Spinal cord (tissue), 10 donors: Measurements from ENCODE around the gene RPUSD2. TPM values are rescaled to one million over a fixed set of nuclear protein-coding genes. Genes with fewer than 3 reads are reported as not detected.

ENCODE experiments used
- DNase-seq, 6 donors: peaks; one replicate each; pipeline versions ENCODE4 v3.0.0 to v3.0.0-alpha.2; 2013 to 2015; ENCODE audit warnings: low spot score in 6 of 6, low read depth in 4 of 6
- H3K27ac ChIP-seq: one replicate; pipeline ENCODE4 v1.5.1; 2013; ENCODE audit warnings: low read depth, low read length, control low read depth
- H3K27me3 ChIP-seq: one replicate; pipeline ENCODE4 v1.6.1; 2013; ENCODE audit warnings: low read length; ENCODE audit not compliant: control insufficient read depth, insufficient read depth
- H3K36me3 ChIP-seq: one replicate; pipeline ENCODE4 v1.6.1; 2013; ENCODE audit warnings: low read length; ENCODE audit not compliant: control insufficient read depth, insufficient read depth
- H3K4me1 ChIP-seq: one replicate; pipeline ENCODE4 v1.6.1; 2013; ENCODE audit warnings: low read length; ENCODE audit not compliant: control insufficient read depth, insufficient read depth
- H3K4me3 ChIP-seq: one replicate; pipeline ENCODE4 v1.5.1; 2013; ENCODE audit warnings: low read depth, low read length, control low read depth
- H3K9me3 ChIP-seq: one replicate; pipeline ENCODE4 v1.6.1; 2013; ENCODE audit warnings: low read length; ENCODE audit not compliant: control insufficient read depth, insufficient read depth
- WGBS: methylation state at CpG from one replicate; pipeline ENCODE4 v1.1.5; 2013; ENCODE audit warnings: missing lambda C conversion rate; ENCODE audit not compliant: insufficient coverage; 5-methylcytosine and 5-hydroxymethylcytosine counted together
- polyA plus RNA-seq, 2 donors: library from polyadenylated mRNA; unstranded; fragments of 120-200 nt; gene quantifications; one replicate each; pipeline ENCODE4 v1.2.1, GENCODE V29; 2013; ENCODE audit not compliant: insufficient read length in 2 of 2
- total RNA-seq, 2 donors: library from RNA; depleted of rRNA in 1 of 2; stranded (reverse); fragments of 120-200 nt in 1 of 2; fragments of >200 nt in 1 of 2; gene quantifications; one replicate each; pipeline versions ENCODE4 v1.2.3 to v1.2.4, GENCODE V29; 2013 to 2014
- donor health status: healthy.

The RPUSD2 gene
- total and polyA plus RNA-seq, 4 donors, result 8.2 to 12.0 (median 11.3) TPM

GRCh38 chr15:40584191-40584590 lies 15.1 kb downstream of the RPUSD2 start:
- H3K27ac ChIP-seq, result no peak overlapping the region
- H3K4me3 ChIP-seq, result no peak overlapping the region
- no CpG with 5 or more reads among the region's 2 CpGs for WGBS
- H3K36me3 ChIP-seq, result no peaks in the 10 kb centered on the region
- H3K4me1 ChIP-seq, result no peaks in the 10 kb centered on the region
- no peaks in the 10 kb centered on the region for H3K9me3 ChIP-seq
- peak in 1 of 6 donors; percentile 51 for DNase-seq
- H3K27me3 ChIP-seq, result no peaks in the 10 kb centered on the region

GRCh38 chr15:40590667-40591050 lies 21.6 kb downstream of the RPUSD2 start:
- Histone ChIP-seq H3K36me3 (no peaks in the 10 kb centered on the region), H3K27ac (no peak overlapping the region), H3K9me3 (no peaks in the 10 kb centered on the region), H3K4me3 (no peak overlapping the region), H3K27me3 (no peaks in the 10 kb centered on the region), H3K4me1 (peaks cover 5% of the 10 kb centered on the region)
- no peak for DNase-seq
- WGBS, result 71% methylated on average over 6 of the region's 12 CpGs

GRCh38 chr15:40591389-40591788 lies 22.3 kb downstream of the RPUSD2 start:
- H3K4me1 ChIP-seq, result peaks cover 5% of the 10 kb centered on the region
- no peaks in the 10 kb centered on the region for H3K27me3 ChIP-seq
- no peak overlapping the region for H3K4me3 ChIP-seq
- no peaks in the 10 kb centered on the region for H3K36me3 ChIP-seq
- no peak overlapping the region for H3K27ac ChIP-seq
- DNase-seq, result no peak
- H3K9me3 ChIP-seq, result no peaks in the 10 kb centered on the region
- 56% methylated on average over 7 of the region's 8 CpGs for WGBS

- Histone ChIP-seq H3K36me3 (no peaks in the 10 kb centered on the region), H3K27ac (no peak overlapping the region), H3K27me3 (no peaks in the 10 kb centered on the region), H3K4me3 (no peak overlapping the region), H3K9me3 (no peaks in the 10 kb centered on the region), H3K4me1 (peaks cover 5% of the 10 kb centered on the region)
- WGBS, result no CpG with 5 or more reads among the region's 2 CpGs
- DNase-seq, result peak in 1 of 6 donors; percentile 51
These were observed 24.1 kb downstream of the RPUSD2 start for GRCh38 chr15:40593165-40593564.

- Histone ChIP-seq H3K4me3 (peak within 1 kb of the TSS; percentile 60), H3K4me1 (peaks cover 5% of the 10 kb centered on the region), H3K9me3 (no peaks in the 10 kb centered on the region), H3K27me3 (no peaks in the 10 kb centered on the region), H3K27ac (peak within 1 kb of the TSS; percentile 93), H3K36me3 (no peaks in the 10 kb centered on the region)
- WGBS, result 0% methylated on average over 30 of the region's 41 CpGs
- DNase-seq, result peak; percentile 97 to 99 (median 99)
These were observed 24.7 kb downstream of the RPUSD2 start, which contains the start of gene KNL1 for GRCh38 chr15:40593588-40594428. Gene KNL1 (plus strand): TSS chr15:40594249. CDS start chr15:40602932, 8,683 bp downstream.

GRCh38 chr15:40594429-40594836 lies 25.3 kb downstream of the RPUSD2 start:
- 0% methylated on average over 30 of the region's 31 CpGs for WGBS
- H3K9me3 ChIP-seq, result no peaks in the 10 kb centered on the region
- peaks cover 5% of the 10 kb centered on the region for H3K4me1 ChIP-seq
- H3K36me3 ChIP-seq, result no peaks in the 10 kb centered on the region
- no peaks in the 10 kb centered on the region for H3K27me3 ChIP-seq
- DNase-seq, result peak in 3 of 6 donors; percentile 13 to 48 (median 22)
- H3K4me3 ChIP-seq, result peak overlapping the region; percentile 60
- H3K27ac ChIP-seq, result peak overlapping the region; percentile 93

- Histone ChIP-seq H3K27ac (no peak overlapping the region), H3K4me1 (peaks cover under 1% of the 10 kb centered on the region), H3K9me3 (no peaks in the 10 kb centered on the region), H3K36me3 (no peaks in the 10 kb centered on the region), H3K27me3 (no peaks in the 10 kb centered on the region), H3K4me3 (peak overlapping the region; percentile 60)
- 20% methylated on average over 4 of the region's 5 CpGs for WGBS
- no peak for DNase-seq
These were observed 26.1 kb downstream of the RPUSD2 start for GRCh38 chr15:40595219-40595618.

GRCh38 chr15:40595773-40596172 lies 26.7 kb downstream of the RPUSD2 start:
- no peaks in the 10 kb centered on the region for H3K9me3 ChIP-seq
- no CpG with 5 or more reads among the region's 5 CpGs for WGBS
- DNase-seq, result no peak
- no peak overlapping the region for H3K27ac ChIP-seq
- H3K36me3 ChIP-seq, result no peaks in the 10 kb centered on the region
- H3K27me3 ChIP-seq, result no peaks in the 10 kb centered on the region
- H3K4me3 ChIP-seq, result no peak overlapping the region
- H3K4me1 ChIP-seq, result no peaks in the 10 kb centered on the region

- Histone ChIP-seq H3K4me3 (no peak overlapping the region), H3K36me3 (no peaks in the 10 kb centered on the region), H3K27ac (no peak overlapping the region), H3K27me3 (no peaks in the 10 kb centered on the region), H3K4me1 (no peaks in the 10 kb centered on the region), H3K9me3 (no peaks in the 10 kb centered on the region)
- no peak for DNase-seq
- WGBS, result 100% methylated on average over 1 of the region's 2 CpGs
These were observed 27.9 kb downstream of the RPUSD2 start for GRCh38 chr15:40597024-40597423.

GRCh38 chr15:40598126-40598525 lies 29.0 kb downstream of the RPUSD2 start:
- no peaks in the 10 kb centered on the region for H3K36me3 ChIP-seq
- H3K27ac ChIP-seq, result no peak overlapping the region
- no CpG with 5 or more reads among the region's 3 CpGs for WGBS
- H3K4me1 ChIP-seq, result no peaks in the 10 kb centered on the region
- no peaks in the 10 kb centered on the region for H3K9me3 ChIP-seq
- no peak for DNase-seq
- H3K27me3 ChIP-seq, result no peaks in the 10 kb centered on the region
- H3K4me3 ChIP-seq, result no peak overlapping the region
